NCI-H510A (cell line): ENCODE results near the gene OR14C36.
"Not testable (repeated sequence)": the region's sequence is repeated elsewhere in the genome, so short reads cannot be mapped to it uniquely, and the experiment has no call there.

ENCODE experiments used
- DNase-seq: peaks from one replicate; lab custom pipeline; 2025; lab: John Stamatoyannopoulos, UW

Gene OR14C36, protein sequence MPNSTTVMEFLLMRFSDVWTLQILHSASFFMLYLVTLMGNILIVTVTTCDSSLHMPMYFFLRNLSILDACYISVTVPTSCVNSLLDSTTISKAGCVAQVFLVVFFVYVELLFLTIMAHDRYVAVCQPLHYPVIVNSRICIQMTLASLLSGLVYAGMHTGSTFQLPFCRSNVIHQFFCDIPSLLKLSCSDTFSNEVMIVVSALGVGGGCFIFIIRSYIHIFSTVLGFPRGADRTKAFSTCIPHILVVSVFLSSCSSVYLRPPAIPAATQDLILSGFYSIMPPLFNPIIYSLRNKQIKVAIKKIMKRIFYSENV

DNA sequence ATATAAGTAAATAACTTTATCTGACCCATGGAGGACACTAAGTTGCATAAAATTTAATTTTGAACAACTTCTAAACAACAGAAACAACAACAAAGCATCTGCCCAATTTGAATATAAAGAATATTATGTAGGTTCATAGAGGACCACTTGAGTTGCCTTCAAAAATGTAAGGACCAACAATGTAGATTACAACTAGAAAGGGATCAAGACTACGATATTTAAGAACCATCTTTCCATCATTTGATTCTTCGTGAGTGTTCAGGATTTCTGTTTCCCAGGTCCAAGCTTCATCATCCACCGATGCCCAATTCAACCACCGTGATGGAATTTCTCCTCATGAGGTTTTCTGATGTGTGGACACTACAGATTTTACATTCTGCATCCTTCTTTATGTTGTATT is at the start of gene OR14C36:
TSS of gene OR14C36 (plus strand) at position 301 of the 400 bp plus-strand sequence. CDS start at position 301, 0 bp downstream.
- DNase-seq: no peak

DNA sequence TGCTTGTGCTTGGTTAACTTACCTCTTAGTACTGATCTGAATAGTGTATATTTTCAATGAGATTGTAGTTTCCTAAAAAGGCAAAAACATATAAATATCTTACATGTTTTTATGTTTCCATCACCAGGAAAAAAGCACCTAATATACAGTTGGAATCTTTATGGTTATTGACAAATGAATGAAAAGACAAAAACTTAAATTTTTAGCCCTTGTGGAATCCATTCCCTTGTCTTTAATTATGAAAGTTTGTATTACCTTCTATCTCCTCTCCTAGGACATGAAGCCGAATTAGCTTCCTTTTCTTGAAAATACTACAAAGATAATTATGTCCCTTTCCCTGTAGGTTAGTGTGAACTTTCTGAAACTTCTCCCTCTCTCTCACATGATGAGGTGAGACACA is 45.3 kb upstream of the OR14C36 start, which contains the start of gene OR2T12:
TSS of gene OR2T12 (minus strand) at position 101 of the 400 bp plus-strand sequence. CDS start 7,846 bp downstream, outside the sequence.
- DNase-seq: no peak

DNA sequence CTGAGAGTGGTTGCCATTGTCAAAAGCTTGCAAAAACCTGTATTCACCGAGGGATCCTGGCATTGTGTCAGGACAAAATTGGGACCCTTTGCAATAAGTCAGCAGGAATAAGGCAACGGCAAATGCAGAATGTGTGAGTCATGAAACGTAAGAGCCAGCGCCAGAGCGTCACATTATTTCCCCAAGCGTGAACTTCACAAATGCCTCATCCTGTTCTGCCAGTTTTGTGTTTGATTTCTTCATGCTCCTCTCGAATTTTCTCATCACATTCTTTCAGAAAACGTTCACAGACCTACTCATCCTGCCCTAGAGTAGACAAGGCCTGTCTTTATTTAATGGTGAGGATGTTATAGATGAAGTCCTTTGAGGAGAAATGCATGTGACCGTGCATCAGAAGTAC is 42.9 kb upstream of the OR14C36 start:
- DNase-seq: not testable (repeated sequence)

DNA sequence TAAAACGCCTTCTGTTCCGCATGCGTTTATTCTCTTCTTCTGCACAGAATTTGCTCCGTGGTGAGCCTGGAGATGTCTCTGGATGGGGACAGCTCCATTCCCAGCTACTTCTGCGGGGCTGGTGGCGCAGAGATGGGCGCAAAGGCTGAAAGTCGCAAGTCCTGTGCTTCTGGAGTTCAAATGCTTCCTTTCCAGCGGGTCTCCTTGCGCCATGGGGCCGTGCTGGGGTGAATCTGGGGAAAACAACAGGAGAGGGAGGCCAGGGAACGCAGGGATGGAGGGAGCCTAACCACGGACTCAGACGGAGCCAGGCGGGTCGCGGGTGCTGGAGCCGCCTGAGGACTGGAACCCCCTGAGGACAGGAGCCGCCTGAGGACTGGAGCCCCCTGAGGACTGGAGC is 42.5 kb upstream of the OR14C36 start:
- DNase-seq: no peak

DNA sequence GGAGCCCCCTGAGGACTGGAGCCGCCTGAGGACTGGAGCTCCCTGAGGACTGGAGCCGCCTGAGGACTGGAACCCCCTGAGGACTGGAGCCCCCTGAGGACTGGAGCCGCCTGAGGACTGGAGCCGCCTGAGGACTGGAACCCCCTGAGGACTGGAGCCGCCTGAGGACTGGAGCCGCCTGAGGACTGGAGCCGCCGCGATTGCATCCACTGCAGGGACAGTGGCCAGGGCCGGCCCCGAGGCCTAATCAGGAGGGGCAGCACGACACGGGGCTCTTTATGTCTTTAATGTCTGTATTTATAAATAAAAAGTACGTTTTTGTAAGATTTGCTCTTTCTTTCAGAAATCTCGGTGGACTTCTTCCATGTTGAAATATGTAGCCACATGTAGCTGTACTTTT is 41.8 kb upstream of the OR14C36 start:
- not testable (repeated sequence) for DNase-seq

DNA sequence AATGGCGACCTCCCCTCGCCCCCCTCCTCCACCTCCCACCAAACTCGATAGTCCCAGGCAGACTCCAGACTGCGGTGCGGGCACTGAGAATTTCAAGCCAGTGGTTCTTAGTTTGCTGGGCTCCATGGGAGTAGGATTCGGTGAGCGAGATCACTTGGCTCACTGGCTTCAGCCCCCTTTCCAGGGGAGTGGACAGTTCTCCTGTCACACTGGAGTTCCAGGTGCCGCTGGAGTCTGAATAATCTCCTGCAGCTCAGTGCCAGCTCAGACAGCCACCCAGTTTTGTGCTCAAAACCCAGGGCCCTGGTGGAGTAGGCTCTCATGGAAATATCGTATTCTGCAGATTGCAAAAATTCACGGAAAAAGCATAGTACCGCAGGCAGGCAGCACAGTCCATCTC is 31.8 kb upstream of the OR14C36 start:
- DNase-seq: no peak

DNA sequence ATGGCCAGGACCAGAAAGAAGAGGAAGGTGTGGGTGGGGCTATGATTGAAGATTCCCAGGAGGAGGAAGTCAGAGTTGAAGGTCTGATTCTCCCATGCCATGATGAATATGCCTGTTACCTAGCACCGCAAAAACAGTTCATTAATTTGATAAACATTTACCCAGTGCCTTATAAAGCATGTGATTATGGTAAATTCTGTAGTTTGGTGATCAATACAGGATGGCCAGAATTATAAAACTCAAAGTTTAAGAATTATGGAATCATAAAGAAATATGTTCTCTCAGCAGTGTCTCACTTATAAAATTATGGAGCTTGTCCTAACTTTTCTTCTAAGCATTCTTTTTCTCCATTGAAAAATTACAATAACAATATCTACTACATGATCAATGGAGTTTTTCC is 24.1 kb upstream of the OR14C36 start, which contains the start of gene OR2M7:
TSS of gene OR2M7 (minus strand) at position 101 of the 400 bp plus-strand sequence. CDS start at position 101, 0 bp downstream.
- DNase-seq: no peak

DNA sequence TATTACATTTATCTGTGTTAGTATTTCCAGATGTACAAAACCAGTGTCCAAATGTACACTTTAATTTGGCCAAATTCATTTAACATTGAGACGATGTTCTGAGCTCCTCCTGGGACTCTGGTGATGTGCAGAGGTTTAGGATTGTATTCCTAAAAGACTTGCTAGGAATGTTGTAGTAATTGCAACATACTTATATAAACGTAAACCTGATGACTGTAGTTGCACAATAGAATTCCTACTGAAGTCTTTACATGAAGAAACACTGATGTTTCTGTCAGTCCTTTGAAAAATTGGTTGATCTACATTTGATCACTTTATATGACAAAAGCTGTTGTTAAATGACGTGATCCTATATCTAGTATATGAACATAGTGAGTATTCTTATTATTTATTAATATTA is 5.1 kb upstream of the OR14C36 start:
- no peak for DNase-seq

DNA sequence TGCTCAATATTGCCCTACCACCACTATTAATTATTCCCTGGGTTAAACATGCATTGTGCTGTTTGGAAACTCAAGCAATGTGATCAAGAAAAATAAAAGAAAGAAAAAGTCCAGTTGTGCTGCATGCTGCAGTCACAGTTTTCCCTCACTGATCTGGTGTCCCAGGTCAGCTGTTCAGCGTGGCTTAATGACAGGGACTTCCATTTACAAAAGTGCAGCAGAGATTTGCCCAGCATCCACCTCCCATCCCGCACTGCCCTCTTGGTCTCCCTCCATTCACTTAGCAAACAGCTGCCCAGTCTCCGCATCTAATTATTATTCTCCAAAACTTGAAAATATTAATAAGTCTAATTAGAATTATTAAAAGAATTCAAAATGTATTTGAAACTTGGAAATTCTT is 10.8 kb downstream of the OR14C36 start:
- DNase-seq: no peak

DNA sequence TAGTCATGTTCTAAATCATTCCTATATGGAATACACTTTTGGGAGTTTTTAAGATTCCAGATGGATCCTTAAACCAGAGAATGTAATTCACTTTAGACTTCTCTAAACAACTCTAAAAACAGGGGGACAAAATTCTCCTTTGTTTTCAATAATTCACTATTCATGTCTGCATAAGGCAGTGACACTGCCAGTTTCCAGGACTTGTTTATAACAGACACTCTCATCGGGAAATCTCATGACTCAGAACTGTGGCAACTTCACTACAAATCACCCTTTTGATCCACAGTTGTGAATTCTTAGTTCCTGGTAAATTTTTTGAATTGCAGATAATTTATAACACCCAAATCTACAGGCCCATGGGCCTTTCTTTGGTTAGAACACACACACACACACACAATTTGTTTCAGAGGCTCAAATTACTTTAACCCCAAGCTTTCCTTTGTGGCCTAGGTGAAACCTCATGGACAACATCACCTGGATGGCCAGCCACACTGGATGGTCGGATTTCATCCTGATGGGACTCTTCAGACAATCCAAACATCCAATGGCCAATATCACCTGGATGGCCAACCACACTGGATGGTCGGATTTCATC is 12.6 kb downstream of the OR14C36 start, which contains the start of gene OR2T4:
TSS of gene OR2T4 (plus strand) at position 545 of the 595 bp plus-strand sequence. CDS start at position 545, 0 bp downstream.
- no peak for DNase-seq

DNA sequence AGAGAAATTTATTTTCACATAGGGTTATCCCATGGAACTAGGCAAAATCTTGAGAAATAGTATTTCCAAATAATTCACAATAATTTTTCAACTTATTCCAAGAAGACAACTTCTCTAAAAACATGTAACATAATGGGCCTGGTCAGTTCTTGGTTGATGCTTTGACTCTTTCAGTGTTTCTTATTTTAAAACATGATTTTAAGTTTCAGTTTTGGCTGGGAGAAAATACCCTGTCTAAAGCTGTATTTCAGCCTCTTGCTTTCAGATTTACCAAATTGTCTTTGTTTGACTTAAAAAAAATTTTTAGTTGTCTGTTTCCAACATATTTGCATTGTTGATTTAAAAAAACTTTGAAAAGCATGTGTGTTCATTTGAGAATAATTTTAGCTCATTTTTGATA is 18.0 kb downstream of the OR14C36 start:
- DNase-seq: no peak

DNA sequence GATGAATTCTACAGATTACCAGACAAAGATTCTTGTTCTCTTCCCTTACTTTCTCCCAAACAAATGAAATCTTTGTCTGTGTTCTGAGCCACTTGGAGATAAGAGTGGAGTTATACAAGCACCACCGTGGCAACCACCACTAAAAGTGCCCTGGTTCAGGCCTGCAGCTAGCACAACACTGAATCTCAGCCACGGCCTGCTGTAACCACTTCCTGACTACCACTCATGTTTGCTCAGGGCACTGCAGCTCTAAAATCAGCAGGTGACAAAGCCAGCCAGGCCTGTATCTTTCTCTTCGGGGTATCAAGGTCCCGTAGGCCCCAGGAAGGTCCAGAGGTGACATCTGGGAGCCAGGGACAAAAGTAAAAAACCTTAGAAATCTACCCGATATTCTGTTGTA is 23.8 kb downstream of the OR14C36 start:
- no peak for DNase-seq

DNA sequence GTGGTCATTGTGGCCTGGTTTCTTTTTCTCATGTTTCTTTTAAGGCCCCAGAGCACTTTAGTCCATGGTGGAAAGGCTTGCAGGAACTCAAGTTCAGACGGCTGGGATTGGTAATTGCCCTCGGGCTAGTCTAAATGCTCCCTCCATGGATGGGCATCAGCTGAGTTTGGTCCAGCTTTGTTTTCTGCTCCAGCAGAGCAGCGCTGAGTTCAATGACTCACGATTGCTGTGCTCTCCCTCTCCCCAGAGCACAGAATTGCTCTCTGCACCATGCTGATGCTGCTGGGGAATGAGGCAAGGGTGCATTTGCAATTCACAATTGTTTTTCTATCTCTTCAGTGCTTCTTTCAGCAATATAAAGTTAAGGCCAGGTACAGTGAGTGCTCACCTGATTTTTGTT is 25.2 kb downstream of the OR14C36 start:
- no peak for DNase-seq

DNA sequence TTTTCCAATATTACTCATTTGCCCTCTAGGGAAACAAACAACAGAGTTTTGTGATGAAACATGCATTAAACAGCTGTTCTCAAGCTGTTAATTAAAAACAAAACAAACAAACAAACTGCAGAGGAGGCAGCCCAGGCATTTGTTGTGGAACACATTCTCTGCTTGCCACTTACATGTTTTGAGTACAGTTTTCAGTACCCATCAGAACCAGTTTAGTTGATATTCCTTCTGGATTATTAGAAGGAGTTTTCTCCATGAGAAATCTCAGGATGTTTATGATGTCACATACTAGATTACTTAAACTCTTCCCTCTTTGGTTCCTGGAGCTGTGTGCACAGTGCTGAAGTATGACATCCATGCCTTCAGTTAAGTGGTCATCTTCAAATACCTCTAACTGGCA is 26.9 kb downstream of the OR14C36 start, which contains the start of gene OR2T6:
TSS of gene OR2T6 (plus strand) at position 301 of the 400 bp plus-strand sequence. CDS start 11,863 bp downstream, outside the sequence.
- DNase-seq: no peak

DNA sequence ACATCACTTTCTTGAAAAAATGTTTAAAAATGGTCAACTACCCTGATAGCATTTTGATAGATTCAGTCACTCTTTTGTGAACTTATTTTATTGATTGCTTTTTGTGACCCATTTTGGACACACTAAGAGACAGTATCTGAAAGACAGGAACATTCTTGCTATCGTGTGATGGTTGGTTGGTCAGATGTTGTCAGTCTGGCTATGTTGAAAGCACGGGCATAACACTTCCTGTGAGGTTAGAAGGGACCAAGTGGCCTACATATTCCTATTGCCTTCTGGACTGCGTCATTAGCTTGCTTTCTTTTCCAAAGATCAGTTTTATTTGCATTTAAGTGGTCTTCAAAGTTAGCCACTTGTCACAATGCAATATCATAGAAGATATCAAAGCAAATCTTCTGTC is 28.3 kb downstream of the OR14C36 start:
- DNase-seq: no peak

DNA sequence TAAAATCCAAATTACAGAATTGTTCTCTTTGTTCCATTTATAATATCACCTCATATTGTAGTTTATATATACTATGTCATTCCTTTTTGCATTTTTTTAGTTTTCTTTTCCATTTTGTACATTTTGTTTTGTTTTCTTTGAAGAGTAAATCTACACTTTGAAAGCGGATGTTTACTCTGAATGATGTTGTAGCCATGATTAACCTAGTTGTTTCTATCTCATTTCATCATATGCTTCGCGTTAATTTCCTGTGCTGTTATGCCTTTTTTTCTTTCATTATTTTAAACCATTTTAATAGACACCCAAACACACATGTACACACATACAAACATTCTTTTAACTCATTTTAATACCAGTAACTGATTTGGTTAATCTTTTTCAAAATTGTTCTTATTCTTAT is 32.3 kb downstream of the OR14C36 start:
- DNase-seq: no peak

DNA sequence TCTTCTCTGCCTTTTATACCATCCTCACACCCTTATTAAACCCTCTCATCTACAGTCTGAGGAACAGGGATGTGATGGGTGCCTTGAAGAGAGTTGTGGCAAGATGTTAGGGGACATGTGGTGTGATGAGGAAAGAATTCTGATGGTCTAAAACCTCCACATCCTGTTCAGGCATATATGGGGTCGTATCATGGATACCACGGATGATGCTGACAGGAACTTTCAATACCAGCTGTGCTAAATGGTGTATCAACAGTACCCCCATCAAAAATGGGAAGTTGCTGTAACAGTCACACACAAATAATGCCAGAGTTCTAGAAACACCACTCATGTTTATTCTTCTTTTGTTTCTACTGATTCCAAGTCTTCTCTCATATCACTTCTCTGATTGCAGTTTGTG is 39.9 kb downstream of the OR14C36 start:
- no peak for DNase-seq

DNA sequence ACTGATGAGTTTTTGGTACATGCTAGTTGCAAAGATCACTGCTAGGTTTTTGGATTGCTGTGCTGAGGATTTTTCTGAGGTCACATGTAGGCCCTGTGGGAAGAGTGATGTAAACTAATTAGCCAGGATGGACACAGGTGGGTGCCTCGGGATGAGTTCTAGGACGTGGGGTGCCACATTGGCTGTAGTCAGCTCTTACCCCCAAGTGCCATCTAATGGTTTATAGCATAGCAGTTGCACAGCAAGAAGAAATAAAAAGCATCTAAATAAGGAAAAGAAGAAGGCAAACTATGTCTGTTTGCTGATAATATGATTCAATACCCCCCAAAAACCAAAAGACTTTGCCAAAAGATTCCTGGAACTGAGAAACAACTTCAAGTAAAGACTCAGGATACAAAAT is 44.5 kb downstream of the OR14C36 start:
- DNase-seq: no peak
